Upper lobe of right lung (tissue), 1 donor: ENCODE results near the gene RHCG. TPM values are rescaled to one million over a fixed set of nuclear protein-coding genes. Genes with fewer than 3 reads are reported as not detected.

Experiments used
- ATAC-seq: fragments of 200-7000 bp; cut with Tn5 transposase; one replicate; pipeline ENCODE4 v1.9.1; 2020; ENCODE audit warnings: mild to moderate bottlenecking, moderate library complexity
- DNase-seq: peaks from one replicate; pipeline ENCODE4 v3.0.0-alpha.2; 2020
- H3K27ac ChIP-seq: fragments of 200-600 bp; one replicate; pipeline ENCODE4 v1.8.0; 2022
- H3K27me3 ChIP-seq: fragments of 200-600 bp; one replicate; pipeline ENCODE4 v1.8.0; 2022; ENCODE audit warnings: mild to moderate bottlenecking
- H3K36me3 ChIP-seq: fragments of 200-600 bp; one replicate; pipeline ENCODE4 v1.8.0; 2022
- H3K4me1 ChIP-seq: fragments of 200-600 bp; one replicate; pipeline ENCODE4 v1.8.0; 2022
- H3K4me3 ChIP-seq: fragments of 200-600 bp; one replicate; pipeline ENCODE4 v1.8.0; 2022; ENCODE audit warnings: mild to moderate bottlenecking
- H3K9me3 ChIP-seq: fragments of 200-600 bp; one replicate; pipeline ENCODE4 v1.8.0; 2022
- CTCF ChIP-seq: fragments of 200-600 bp; IDR thresholded peaks from one replicate; pipeline ENCODE4 v1.8.0; 2022; ENCODE audit warnings: antibody characterized with exemption
- intact Hi-C: fragments of 100-400 bp; cut with DNase I; formaldehyde crosslinking; loops from one replicate; pipeline ENCODE4 v1.11.0; 2022
- total RNA-seq: library from RNA; stranded (reverse); fragmentation: NEBNext Ultra II Directional; extraction: Animal tissue kit (Norgen Biotek cat#: 25700); gene quantifications from one replicate; pipeline ENCODE4 v1.2.1, GENCODE V29; 2021
- donor health status: DM: no; HTN: yes; CAD: no; lungs with severe emphysema.

Gene RHCG
- total RNA-seq, 1 donor from 2014 or later: not detected

- no peaks in the 10 kb centered on the region for H3K4me1 ChIP-seq
- DNase-seq: no peak
- H3K27ac ChIP-seq: no peak overlapping the region
- no peaks in the 10 kb centered on the region for H3K9me3 ChIP-seq
- intact Hi-C loops: no loop called here
- H3K36me3 ChIP-seq: no peaks in the 10 kb centered on the region
- TF ChIP-seq CTCF: no peak
- ATAC-seq: no peak
- no peak overlapping the region for H3K4me3 ChIP-seq
- peaks cover 41% of the 10 kb centered on the region for H3K27me3 ChIP-seq
Observed at GRCh38 chr15:89492111-89492641, 4.2 kb downstream of the RHCG start.

GRCh38 chr15:89490814-89491315, 5.5 kb downstream of the RHCG start:
- DNase-seq (no peak), ATAC-seq (no peak)
- intact Hi-C loops: no loop called here
- Histone ChIP-seq H3K9me3 (no peaks in the 10 kb centered on the region), H3K36me3 (no peaks in the 10 kb centered on the region), H3K27ac (no peak overlapping the region), H3K27me3 (peaks cover 35% of the 10 kb centered on the region), H3K4me3 (no peak overlapping the region), H3K4me1 (no peaks in the 10 kb centered on the region)
- TF ChIP-seq CTCF: no peak

GRCh38 chr15:89490081-89490813, 6.1 kb downstream of the RHCG start:
- Histone ChIP-seq H3K27me3 (peaks cover 28% of the 10 kb centered on the region), H3K4me3 (no peak overlapping the region), H3K27ac (no peak overlapping the region), H3K9me3 (no peaks in the 10 kb centered on the region), H3K4me1 (no peaks in the 10 kb centered on the region), H3K36me3 (no peaks in the 10 kb centered on the region)
- no peak for TF ChIP-seq CTCF
- intact Hi-C loops: no loop called here
- ATAC-seq (no peak), DNase-seq (no peak)

GRCh38 chr15:89489376-89489775, 7.0 kb downstream of the RHCG start:
- ATAC-seq (no peak), DNase-seq (no peak)
- Histone ChIP-seq H3K36me3 (no peaks in the 10 kb centered on the region), H3K27ac (no peak overlapping the region), H3K27me3 (peaks cover 23% of the 10 kb centered on the region), H3K4me1 (no peaks in the 10 kb centered on the region), H3K9me3 (no peaks in the 10 kb centered on the region), H3K4me3 (no peak overlapping the region)
- intact Hi-C loops: no loop called here
- no peak for TF ChIP-seq CTCF

GRCh38 chr15:89487791-89488190, 8.6 kb downstream of the RHCG start:
- DNase-seq (no peak), ATAC-seq (no peak)
- peaks cover 26% of the 10 kb centered on the region for H3K27me3 ChIP-seq
- no peaks in the 10 kb centered on the region for H3K36me3 ChIP-seq
- H3K9me3 ChIP-seq: no peaks in the 10 kb centered on the region
- intact Hi-C loops: no loop called here
- no peak for TF ChIP-seq CTCF
- H3K4me3 ChIP-seq: no peak overlapping the region
- no peak overlapping the region for H3K27ac ChIP-seq
- no peaks in the 10 kb centered on the region for H3K4me1 ChIP-seq
